HepG2 (cell line): Measurements from ENCODE around the gene SRCIN1. TPM values are rescaled to one million over a fixed set of nuclear protein-coding genes. Genes with fewer than 3 reads are reported as not detected.

Experiments
- ATAC-seq: fragments of 200-7000 bp; cut with Tn5 transposase; 3 replicates; pipeline ENCODE4 v1.9.1; 2020; ENCODE audit warnings: mild to moderate bottlenecking, moderate library complexity
- BruUV-seq: library from RNA; stranded (reverse); fragments of 400-500 nt; replicated peaks from 2 replicates; lab custom pipeline; 2021; lab: Mats Ljungman, UMichigan
- CTCF ChIA-PET: fragments of 300-600 bp; formaldehyde crosslinking; extraction: SDS; loops from one replicate; lab custom pipeline; 2021; ENCODE audit warnings: low total read pairs, inconsistent platforms, low intra/inter-chr PET ratio; lab: Yijun Ruan, JAX
- POLR2A ChIA-PET: fragments of 350-600 bp; sonication (Branson Sonifier 250); formaldehyde crosslinking; loops from one replicate; lab custom pipeline; 2020; ENCODE audit warnings: antibody characterized with exemption, inconsistent platforms; lab: Yijun Ruan, JAX
- DNase-seq: peaks from one replicate; pipeline ENCODE4 v3.0.0-alpha.2; 2015; ENCODE audit warnings: low spot score
- FAIRE-seq: peaks from 3 replicates; lab custom pipeline; 2011; peaks lifted over from hg19 to GRCh38; lab: Jason Lieb, UNC
- H2AFZ ChIP-seq: one replicate; pipeline ENCODE4 v1.6.1; 2011; ENCODE audit warnings: low read length, inconsistent platforms
- H3K27ac ChIP-seq: fragments of 300-600 bp; 3 replicates; pipeline ENCODE4 v1.8.0; 2011; ENCODE audit warnings: mixed run types, mild to moderate bottlenecking, mixed read lengths, low read length, inconsistent platforms; ENCODE audit not compliant: insufficient read depth; ENCODE audit errors: extremely low read length
- H3K27me3 ChIP-seq, 2 experiments: fragments of 200-600 bp in 1 of 2; 2 replicates in 1 of 2; 3 replicates in 1 of 2; pipeline versions ENCODE4 v1.6.0 to v1.8.0; 2011; ENCODE audit warnings: low read length in 2 of 2, mild to moderate bottlenecking in 2 of 2, moderate library complexity in 2 of 2, inconsistent platforms in 1 of 2; ENCODE audit not compliant: insufficient read depth in 2 of 2, control insufficient read depth in 1 of 2
- H3K36me3 ChIP-seq, 2 experiments: fragments of 200-600 bp in 1 of 2; replicated peaks in 1 of 2; 2 replicates in 1 of 2; 3 replicates in 1 of 2; pipeline versions ENCODE4 v1.5.1 to v1.8.0; 2011; ENCODE audit warnings: low read length in 2 of 2, inconsistent platforms in 1 of 2; ENCODE audit not compliant: insufficient read depth in 2 of 2, control insufficient read depth in 1 of 2
- H3K4me1 ChIP-seq: 2 replicates; pipeline ENCODE4 v1.5.1; 2012; ENCODE audit warnings: low read length, inconsistent platforms; ENCODE audit not compliant: insufficient read depth
- H3K4me2 ChIP-seq: 2 replicates; pipeline ENCODE4 v1.6.0; 2011; ENCODE audit warnings: low read depth, low read length, inconsistent platforms
- H3K4me3 ChIP-seq, 3 experiments: fragments of 200-600 bp in 1 of 3; sonication (generic), shearing (Covaris generic) in 1 of 3; replicated peaks in 1 of 3; 2 replicates each; pipeline ENCODE4 v1.5.1; 2011 to 2016; ENCODE audit warnings: low read length in 3 of 3, inconsistent platforms in 2 of 3, low read depth in 2 of 3, mild to moderate bottlenecking in 2 of 3, control low read depth in 1 of 3, mixed read lengths in 1 of 3; ENCODE audit not compliant: insufficient read depth in 1 of 3
- H3K79me2 ChIP-seq: one replicate; pipeline ENCODE4 v1.6.1; 2011; ENCODE audit warnings: low read length, inconsistent platforms; ENCODE audit not compliant: insufficient read depth
- H3K9ac ChIP-seq: 2 replicates; pipeline ENCODE4 v1.6.0; 2011; ENCODE audit warnings: mild to moderate bottlenecking, low read depth, low read length, inconsistent platforms; ENCODE audit not compliant: insufficient read depth
- H3K9me3 ChIP-seq: 2 replicates; pipeline ENCODE4 v1.5.1; 2012; ENCODE audit warnings: mild to moderate bottlenecking, low read length
- H4K20me1 ChIP-seq: 2 replicates; pipeline ENCODE4 v1.6.0; 2011; ENCODE audit warnings: inconsistent platforms, mild to moderate bottlenecking, low read length, moderate library complexity; ENCODE audit not compliant: insufficient read depth
- BHLHE40 ChIP-seq: IDR thresholded peaks from 2 replicates; pipeline ENCODE4 v1.6.1; 2011; ENCODE audit warnings: low read length, improper control_type of control experiment
- CBX5 ChIP-seq: sonication (generic); formaldehyde crosslinking; IDR thresholded peaks from 2 replicates; pipeline ENCODE4 v1.4.0; 2020; ENCODE audit warnings: missing genetic modification reagents, borderline replicate concordance
- FIP1L1 ChIP-seq: fragments of 200-400 bp; formaldehyde crosslinking; IDR thresholded peaks from 2 replicates; pipeline ENCODE4 v1.6.1; 2018; ENCODE audit warnings: low read depth, mild to moderate bottlenecking, low read length, moderate library complexity, borderline replicate concordance; ENCODE audit not compliant: insufficient read depth
- FOXP1 ChIP-seq, 2 experiments: fragments of 450-650 bp in 1 of 2; IDR thresholded peaks; 2 replicates each; pipeline ENCODE4 v1.6.1; 2017 to 2018; ENCODE audit warnings: antibody characterized with exemption in 1 of 2
- GATAD1 ChIP-seq: IDR thresholded peaks from 2 replicates; pipeline ENCODE4 v1.6.1; 2016; ENCODE audit warnings: missing genetic modification reagents, missing compliant biosample characterization
- GATAD2A ChIP-seq: IDR thresholded peaks from 2 replicates; pipeline ENCODE4 v1.6.1; 2016
- IRF2 ChIP-seq: IDR thresholded peaks from 2 replicates; pipeline ENCODE4 v1.6.1; 2018; ENCODE audit warnings: missing genetic modification reagents, missing compliant biosample characterization
- KLF6 ChIP-seq: IDR thresholded peaks from 2 replicates; pipeline ENCODE4 v1.8.0; 2016; ENCODE audit warnings: missing biosample characterization, missing genetic modification reagents
- MIER2 ChIP-seq: IDR thresholded peaks from 2 replicates; pipeline ENCODE4 v1.6.1; 2016; ENCODE audit warnings: missing biosample characterization, missing genetic modification reagents
- MIXL1 ChIP-seq: IDR thresholded peaks from 2 replicates; pipeline ENCODE4 v1.6.1; 2016
- PATZ1 ChIP-seq: sonication (generic); formaldehyde crosslinking; IDR thresholded peaks from 2 replicates; pipeline ENCODE4 v1.4.0; 2020; ENCODE audit warnings: missing genetic modification reagents
- REPIN1 ChIP-seq: sonication (generic); formaldehyde crosslinking; IDR thresholded peaks from 2 replicates; pipeline ENCODE4 v1.8.0; 2022; ENCODE audit warnings: missing genetic modification reagents, low read depth, mild to moderate bottlenecking, borderline replicate concordance
- SAP130 ChIP-seq: IDR thresholded peaks from 2 replicates; pipeline ENCODE4 v1.6.1; 2016; ENCODE audit warnings: low read depth
- SP1 ChIP-seq, 2 experiments: fragments of 450-650 bp in 1 of 2; sonication (generic) in 1 of 2; formaldehyde crosslinking in 1 of 2; IDR thresholded peaks; 2 replicates each; pipeline versions ENCODE4 v1.4.0 to v1.6.1; 2016 to 2020; ENCODE audit warnings: missing genetic modification reagents in 1 of 2
- TARDBP ChIP-seq: sonication (generic); formaldehyde crosslinking; IDR thresholded peaks from 2 replicates; pipeline ENCODE4 v1.8.0; 2022; ENCODE audit warnings: mild to moderate bottlenecking, missing genetic modification reagents
- TFAP4 ChIP-seq: sonication (generic); IDR thresholded peaks from 2 replicates; pipeline ENCODE4 v1.6.1; 2016; ENCODE audit warnings: low read depth, borderline replicate concordance
- ZFP37 ChIP-seq: sonication (generic); formaldehyde crosslinking; IDR thresholded peaks from 2 replicates; pipeline ENCODE4 v1.4.0; 2020; ENCODE audit warnings: missing genetic modification reagents, borderline replicate concordance
- ZFX ChIP-seq: sonication (generic); formaldehyde crosslinking; IDR thresholded peaks from 2 replicates; pipeline ENCODE4 v1.4.0; 2020; ENCODE audit warnings: mild to moderate bottlenecking, low read depth, missing genetic modification reagents, moderate library complexity
- ZNF687 ChIP-seq: sonication (generic); formaldehyde crosslinking; IDR thresholded peaks from 2 replicates; pipeline ENCODE4 v1.5.1; 2020; ENCODE audit warnings: mild to moderate bottlenecking, missing genetic modification reagents, moderate library complexity
- WGBS: methylation state at CpG from one replicate; pipeline ENCODE4 v1.1.6; 2017; ENCODE audit warnings: low lambda C conversion rate; 5-methylcytosine and 5-hydroxymethylcytosine counted together
- in situ Hi-C: cut with HindIII; loops from 2 replicates; pipeline ENCODE4 v1.10.0; 2017; ENCODE audit warnings: low pct_unique_long_range_greater_than_20kb; ENCODE audit not compliant: extremely low pct_ligation_motif_present
- intact Hi-C: fragments of 100-400 bp; cut with micrococcal nuclease; formaldehyde crosslinking; loops from one replicate; pipeline ENCODE4 v1.10.0; 2022; ENCODE audit not compliant: unreplicated experiment
- polyA plus RNA-seq, 8 experiments: library from polyadenylated mRNA; depleted of rRNA in 3 of 8; stranded (reverse) in 7 of 8; unstranded in 1 of 8; fragments of >200 nt; fragmentation: Illumina TruSeq in 4 of 8; extraction: Trizol in 4 of 8; gene quantifications; 2 replicates each; pipeline versions ENCODE4 v1.2.1 to v1.2.3, GENCODE V29; 2011 to 2016; ENCODE audit warnings: low read depth in 4 of 8, missing spikeins in 1 of 8, mixed read lengths in 1 of 8; ENCODE audit not compliant: insufficient read depth in 1 of 8
- total RNA-seq, 5 experiments: library from RNA; depleted of rRNA; stranded (reverse); fragments of >200 nt; fragmentation: Illumina TruSeq; extraction: Trizol; gene quantifications; 2 replicates each; pipeline ENCODE4 v1.2.3, GENCODE V29; 2016; ENCODE audit warnings: low read depth in 1 of 5

Gene SRCIN1
- total and polyA plus RNA-seq, 2 of the 13 experiments (the other 11 are each of a cell fraction or from before 2014, with no cell fraction given): 1.2 to 9.6 TPM

- Histone ChIP-seq H3K9ac (no peak overlapping the region), H3K36me3 (no peaks in the 10 kb centered on the region), H3K27me3 (no peaks in the 10 kb centered on the region), H3K4me2 (no peak overlapping the region), H3K27ac (no peak overlapping the region), H3K4me3 (no peak overlapping the region), H4K20me1 (peaks cover 18% of the 10 kb centered on the region; the same call in 1 of the 2 replicates), H3K9me3 (no peaks in the 10 kb centered on the region), H2AFZ (no peak overlapping the region), H3K4me1 (peaks cover 81% of the 10 kb centered on the region), H3K79me2 (no peaks in the 10 kb centered on the region)
- CTCF ChIA-PET: no interaction called here
- POLR2A ChIA-PET: interaction anchor here (1.0 to 13.7 kb wide), 5 partner anchors 10 to 59 kb away, joined by 3 to 208 read pairs (median 3); no protein-coding TSS in a partner anchor
- in situ Hi-C loops (no loop called here), intact Hi-C loops (no loop called here)
- ATAC-seq: peak; percentile 53
- no peak for FAIRE-seq
- BruUV-seq: no TSS peak
- 19% methylated on average over 4 of the region's 4 CpGs for WGBS
- peak; percentile 82 for DNase-seq
- TF ChIP-seq TARDBP (CRISPR knock-in tag) (peak; percentile 67; the same call in 1 of the 2 replicates), FOXP1 (IDR thresholded peaks at IDR 0.05) (no peak), FOXP1 (CRISPR knock-in tag; IDR thresholded peaks at IDR 0.05) (peak; percentile 22; the same call in 1 of the 2 replicates), REPIN1 (no peak), SAP130 (CRISPR knock-in tag) (peak; percentile 41; the same call in 1 of the 2 replicates), MIXL1 (0 out of 2 replicates have a peak, but pooled peaks have one; percentile 25), BHLHE40 (peak; percentile 39; the same call in 1 of the 2 replicates), ZFX (CRISPR knock-in tag) (0 out of 2 replicates have a peak, but pooled peaks have one; percentile 11), MIER2 (CRISPR knock-in tag) (0 out of 2 replicates have a peak, but pooled peaks have one; percentile 11), ZNF687 (CRISPR knock-in tag) (peak; percentile 34), TFAP4 (peak; percentile 76; the same call in 1 of the 2 replicates), KLF6 (CRISPR knock-in tag) (0 out of 2 replicates have a peak, but pooled peaks have one; percentile 30), SP1 (IDR thresholded peaks at IDR 0.05) (no peak), SP1 (CRISPR knock-in tag; IDR thresholded peaks at IDR 0.05) (peak; percentile 35; the same call in 1 of the 2 replicates), PATZ1 (CRISPR knock-in tag) (peak; percentile 19; the same call in 1 of the 2 replicates), GATAD1 (0 out of 2 replicates have a peak, but pooled peaks have one; percentile 37), ZFP37 (CRISPR knock-in tag) (no peak), CBX5 (0 out of 2 replicates have a peak, but pooled peaks have one; percentile 26), FIP1L1 (no peak), GATAD2A (peak; percentile 29; the same call in 1 of the 2 replicates), IRF2 (CRISPR knock-in tag) (peak; percentile 38; the same call in 1 of the 2 replicates)
These were observed 7.2 kb downstream of the SRCIN1 start for GRCh38 chr17:38598536-38598935.
